ENCODE data around the gene PLIN3. TPM values are rescaled to one million over a fixed set of nuclear protein-coding genes. Genes with fewer than 3 reads are reported as not detected.
"Not testable (repeated sequence)": the region's sequence is repeated elsewhere in the genome, so short reads cannot be mapped to it uniquely, and the experiment has no call there.

PLIN3 gene
- total RNA-seq, 3 donors from 2014 or later, result 15.8 to 20.6 (median 19.8) TPM

DNA sequence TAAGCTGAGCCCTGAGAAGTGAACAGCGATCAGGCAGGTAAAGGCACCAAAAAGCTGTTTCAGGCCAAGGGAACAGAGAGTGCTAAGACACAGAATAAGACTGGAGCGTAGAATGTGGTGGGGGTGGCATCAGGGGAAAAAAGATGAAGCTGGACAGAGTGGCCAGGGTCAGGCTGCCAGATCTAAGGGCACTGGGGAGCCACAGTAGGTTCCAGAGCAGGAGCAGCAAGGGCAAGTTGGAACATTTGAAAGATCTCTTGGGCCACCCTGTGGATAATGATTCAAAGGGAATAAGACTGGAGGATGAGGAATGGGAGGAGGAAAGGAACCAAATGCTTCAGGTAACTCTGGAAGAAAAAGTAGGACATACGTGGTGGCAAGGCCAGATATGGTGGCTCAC lies 6.5 kb upstream of the PLIN3 start:
- no peak for ATAC-seq
- no peak overlapping the region for H3K4me3 Mint-ChIP-seq
- no peaks in the 10 kb centered on the region for H3K36me3 Mint-ChIP-seq (ENCODE audit: insufficient read depth)
- H3K9me3 Mint-ChIP-seq, result no peaks in the 10 kb centered on the region
- peaks cover 3% of the 10 kb centered on the region for H3K27me3 Mint-ChIP-seq (ENCODE audit: low read depth)
- DNase-seq, result no peak
- H3K4me1 Mint-ChIP-seq (ENCODE audit: low read depth), result peaks cover 12% of the 10 kb centered on the region

DNA sequence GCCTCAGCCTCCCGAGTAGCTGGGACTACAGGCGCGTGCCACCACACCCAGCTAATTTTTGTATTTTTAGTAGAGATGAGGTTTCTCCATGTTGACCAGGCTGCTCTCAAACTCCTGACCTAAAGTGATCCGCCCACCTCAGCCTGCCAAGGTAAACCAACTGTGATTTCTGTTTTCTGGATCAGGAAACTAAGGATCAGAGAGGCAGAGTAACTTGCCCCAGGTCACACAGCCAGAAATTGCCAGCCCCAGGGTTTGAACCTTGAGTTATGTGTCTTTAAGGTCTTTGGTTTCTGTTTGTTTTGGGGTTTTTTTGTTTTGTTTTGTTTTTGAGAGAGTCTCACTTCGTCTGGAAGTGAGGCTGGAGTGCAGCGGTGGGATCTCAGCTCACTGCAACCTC lies 4.2 kb upstream of the PLIN3 start:
- Mint-ChIP-seq H3K4me1 (ENCODE audit: low read depth) (peaks cover 15% of the 10 kb centered on the region), H3K36me3 (ENCODE audit: insufficient read depth) (no peaks in the 10 kb centered on the region), H3K4me3 (no peak overlapping the region), H3K27me3 (ENCODE audit: low read depth) (peaks cover 3% of the 10 kb centered on the region), H3K9me3 (no peaks in the 10 kb centered on the region)
- ATAC-seq (no peak), DNase-seq (no peak)

DNA sequence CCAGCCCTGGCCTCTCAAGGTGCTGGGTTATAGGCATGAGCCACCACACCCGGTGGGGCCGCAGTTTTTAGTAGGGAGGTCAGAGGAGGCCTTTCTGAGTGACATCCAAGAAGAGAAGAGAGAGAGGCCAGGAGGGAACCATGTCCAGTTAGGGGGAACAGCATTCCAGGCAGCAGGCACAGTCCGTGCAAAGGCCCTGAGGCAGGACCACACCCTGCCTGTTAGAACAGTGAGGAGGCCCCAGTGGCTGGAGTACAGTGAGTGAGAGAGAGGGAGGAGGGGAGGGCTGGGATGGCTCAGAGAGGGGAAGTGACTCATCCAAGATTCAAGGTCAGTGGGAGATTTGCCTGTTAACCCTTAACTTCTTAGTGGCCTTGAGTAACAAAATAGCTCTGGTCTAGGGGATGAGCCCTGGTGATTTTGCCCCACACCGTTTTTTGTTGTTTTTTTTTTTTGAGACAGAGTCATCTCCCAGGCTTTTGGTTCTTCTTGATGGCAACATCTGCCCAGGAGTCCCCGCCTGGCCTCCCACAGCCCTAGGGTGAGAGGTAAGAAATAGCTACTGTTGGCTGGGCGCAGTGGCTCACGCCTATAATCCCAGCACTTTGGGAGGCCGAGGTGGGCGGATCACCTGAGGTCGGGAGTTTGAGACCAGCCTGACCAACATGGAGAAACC lies 2.7 kb upstream of the PLIN3 start:
- Mint-ChIP-seq H3K36me3 (ENCODE audit: insufficient read depth) (no peaks in the 10 kb centered on the region), H3K4me1 (ENCODE audit: low read depth) (peaks cover 21% of the 10 kb centered on the region), H3K4me3 (no peak overlapping the region), H3K27me3 (ENCODE audit: low read depth) (peaks cover 3% of the 10 kb centered on the region), H3K9me3 (no peaks in the 10 kb centered on the region)
- DNase-seq (no peak), ATAC-seq (peak in 1 of 2 donors; percentile 16)

DNA sequence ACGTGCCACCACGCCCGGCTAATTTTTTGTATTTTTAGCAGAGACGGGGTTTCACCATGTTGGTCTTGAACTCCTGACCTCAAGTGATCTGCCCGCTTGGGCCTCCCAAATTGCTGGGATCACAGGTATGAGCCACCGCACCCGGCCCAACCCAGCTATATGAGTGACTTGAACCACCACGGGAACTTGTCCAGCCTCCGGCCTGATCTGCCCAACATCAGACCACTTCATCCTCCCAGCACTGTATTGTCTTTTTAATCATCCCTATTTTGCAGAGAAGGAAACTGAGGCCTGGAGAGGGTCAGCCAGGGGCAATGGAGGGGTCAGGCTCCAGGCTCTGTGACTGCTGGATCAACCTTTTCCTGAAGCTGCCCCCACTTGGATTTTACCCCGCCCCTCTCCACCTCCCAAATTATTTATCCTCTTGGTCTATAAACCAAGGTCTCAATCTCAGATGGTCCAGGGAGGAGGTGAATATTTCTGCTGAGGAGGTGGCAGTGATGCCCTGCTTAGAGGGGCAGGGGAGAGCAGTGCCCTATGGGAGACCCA lies 893 bp upstream of the PLIN3 start:
- DNase-seq (no peak), ATAC-seq (no peak)
- Mint-ChIP-seq H3K36me3 (ENCODE audit: insufficient read depth) (no peaks in the 10 kb centered on the region), H3K4me1 (ENCODE audit: low read depth) (peaks cover 21% of the 10 kb centered on the region), H3K4me3 (peak overlapping the region; percentile 82), H3K9me3 (no peaks in the 10 kb centered on the region), H3K27me3 (ENCODE audit: low read depth) (peaks cover 3% of the 10 kb centered on the region)

DNA sequence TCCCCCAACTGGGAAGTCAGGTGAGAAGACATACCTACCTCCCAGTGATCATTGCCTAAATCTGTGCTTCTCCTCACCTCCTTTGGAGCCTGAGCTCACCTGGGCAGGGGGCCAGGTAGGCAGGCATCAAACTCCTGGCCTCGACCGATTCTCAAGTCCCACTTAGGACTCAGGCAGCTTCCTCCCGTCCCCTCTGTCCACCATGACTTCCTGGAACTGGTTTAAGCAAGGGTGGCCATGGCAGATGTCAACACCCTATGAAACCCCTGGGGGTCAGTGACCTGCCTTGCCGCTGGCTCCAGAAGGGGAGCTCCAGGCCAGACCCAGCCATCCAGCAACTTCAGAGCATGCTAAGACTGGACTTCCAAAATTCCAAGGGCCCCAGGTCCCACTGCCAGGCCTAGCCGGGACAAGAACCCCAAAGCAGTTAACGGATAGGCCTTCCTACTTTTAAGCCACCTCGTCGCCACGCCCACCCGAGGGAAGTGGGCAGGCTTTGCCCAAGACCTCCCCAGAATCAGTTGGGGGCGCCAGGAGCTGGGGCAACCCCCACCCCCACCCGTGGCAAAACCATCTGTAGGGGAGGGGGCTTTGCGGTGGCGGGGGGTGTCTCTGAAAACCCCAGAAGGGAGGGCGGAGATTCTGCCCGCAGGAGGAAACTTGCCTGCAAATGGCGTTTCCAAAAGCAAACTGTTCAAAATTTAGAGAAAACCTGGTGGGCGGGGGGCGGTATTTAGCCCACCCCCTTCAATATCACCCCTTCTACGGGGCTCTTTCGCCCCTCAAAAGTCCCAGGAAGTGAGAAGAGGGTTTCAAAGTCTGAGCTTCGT lies 657 bp downstream of the PLIN3 start:
- Mint-ChIP-seq H3K4me1 (ENCODE audit: low read depth) (peaks cover 16% of the 10 kb centered on the region), H3K4me3 (peak overlapping the region; percentile 82), H3K36me3 (ENCODE audit: insufficient read depth) (no peaks in the 10 kb centered on the region), H3K27me3 (ENCODE audit: low read depth) (no peaks in the 10 kb centered on the region), H3K9me3 (no peaks in the 10 kb centered on the region)
- peak; percentile 57 for DNase-seq
- no peak for ATAC-seq

DNA sequence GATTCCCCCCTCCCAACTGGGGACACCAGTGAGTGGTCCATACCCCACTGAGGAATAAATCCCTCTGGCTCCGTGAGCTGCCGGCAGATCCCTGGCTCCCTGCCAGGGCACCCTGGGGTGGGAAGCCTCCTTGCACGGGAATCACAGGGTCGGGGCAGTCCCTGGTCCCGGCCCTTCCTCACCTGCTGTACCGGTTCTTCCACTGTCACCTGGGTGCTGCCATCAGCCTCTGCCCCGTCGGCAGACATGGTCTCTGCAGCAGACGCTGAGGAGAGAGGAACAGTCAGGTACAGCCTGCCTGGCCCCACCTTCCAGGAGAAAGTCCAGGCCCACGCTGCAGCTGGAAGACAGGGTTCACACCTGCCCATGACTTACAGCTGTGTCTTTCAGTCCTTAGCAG lies 6.3 kb downstream of the PLIN3 start:
- no peaks in the 10 kb centered on the region for H3K36me3 Mint-ChIP-seq (ENCODE audit: insufficient read depth)
- DNase-seq (no peak), ATAC-seq (no peak)
- H3K27me3 Mint-ChIP-seq (ENCODE audit: low read depth), result no peaks in the 10 kb centered on the region
- no peaks in the 10 kb centered on the region for H3K9me3 Mint-ChIP-seq
- no peak overlapping the region for H3K4me3 Mint-ChIP-seq
- no peaks in the 10 kb centered on the region for H3K4me1 Mint-ChIP-seq (ENCODE audit: low read depth)

DNA sequence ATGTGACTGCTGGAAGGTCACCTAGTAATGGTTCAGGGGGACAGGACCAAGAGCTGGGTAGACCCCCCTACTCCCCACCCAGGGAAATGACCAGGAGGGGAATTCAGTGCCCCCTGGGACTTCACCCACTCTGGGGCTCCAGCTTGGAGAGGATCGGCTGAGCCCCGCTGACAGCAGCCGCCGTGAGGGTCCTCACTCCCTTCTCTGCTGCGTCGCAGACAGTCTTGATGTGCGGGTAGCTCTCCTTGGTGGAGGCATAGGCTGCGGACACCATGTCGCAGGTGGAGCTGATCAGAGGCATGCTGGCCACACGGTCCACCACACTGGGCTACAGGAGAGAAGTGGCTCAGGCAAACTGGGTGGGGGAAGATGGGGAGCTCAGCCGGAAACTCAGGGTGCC lies 7.8 kb downstream of the PLIN3 start:
- ATAC-seq, result no peak
- no peak overlapping the region for H3K4me3 Mint-ChIP-seq
- H3K9me3 Mint-ChIP-seq, result no peaks in the 10 kb centered on the region
- H3K36me3 Mint-ChIP-seq (ENCODE audit: insufficient read depth), result no peaks in the 10 kb centered on the region
- H3K27me3 Mint-ChIP-seq (ENCODE audit: low read depth), result no peaks in the 10 kb centered on the region
- H3K4me1 Mint-ChIP-seq (ENCODE audit: low read depth), result no peaks in the 10 kb centered on the region
- no peak for DNase-seq

DNA sequence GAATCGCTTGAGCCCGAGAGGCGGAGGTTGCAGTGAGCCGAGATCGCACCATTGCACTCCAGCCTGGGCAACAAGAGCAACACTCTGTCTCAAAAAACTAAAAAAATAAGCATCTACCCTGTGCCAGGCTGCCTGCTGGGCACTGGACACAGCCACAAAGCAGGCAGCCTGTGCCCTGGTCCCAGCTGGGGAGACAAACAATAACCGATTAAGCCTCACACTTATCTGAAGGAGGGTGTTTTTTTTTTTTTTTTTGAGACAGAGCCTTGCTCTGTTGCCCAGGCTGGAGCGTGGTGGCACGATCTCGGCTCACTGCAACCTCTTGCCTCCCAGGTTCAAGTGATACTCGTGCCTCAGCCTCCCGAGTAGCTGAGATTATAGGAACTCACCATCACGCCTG lies 11.0 kb downstream of the PLIN3 start:
- ATAC-seq; H3K9me3 Mint-ChIP-seq; DNase-seq; H3K27me3 Mint-ChIP-seq (ENCODE audit: low read depth); H3K4me3 Mint-ChIP-seq; H3K4me1 Mint-ChIP-seq (ENCODE audit: low read depth); H3K36me3 Mint-ChIP-seq (ENCODE audit: insufficient read depth): not testable (repeated sequence)

DNA sequence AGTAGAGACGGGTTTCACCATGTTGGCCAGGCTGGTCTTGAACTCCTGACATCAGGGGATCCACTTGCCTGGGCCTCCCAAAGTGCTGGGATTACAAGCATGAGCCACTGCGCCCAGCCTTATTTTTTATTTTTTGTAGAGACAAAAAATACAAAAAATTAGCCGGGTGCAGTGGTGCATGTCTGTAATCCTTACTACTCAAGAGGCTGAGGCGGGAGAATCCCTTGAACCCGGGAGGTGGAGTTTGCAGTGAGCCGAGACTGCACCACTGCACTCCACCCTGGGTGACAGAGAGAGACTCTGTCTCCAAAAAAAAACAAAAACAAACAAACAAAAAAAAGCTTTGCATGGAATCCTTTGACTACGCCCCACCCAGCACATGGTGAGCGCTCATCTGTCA lies 14.0 kb downstream of the PLIN3 start:
- not testable (repeated sequence) for H3K4me1 Mint-ChIP-seq (ENCODE audit: low read depth)

DNA sequence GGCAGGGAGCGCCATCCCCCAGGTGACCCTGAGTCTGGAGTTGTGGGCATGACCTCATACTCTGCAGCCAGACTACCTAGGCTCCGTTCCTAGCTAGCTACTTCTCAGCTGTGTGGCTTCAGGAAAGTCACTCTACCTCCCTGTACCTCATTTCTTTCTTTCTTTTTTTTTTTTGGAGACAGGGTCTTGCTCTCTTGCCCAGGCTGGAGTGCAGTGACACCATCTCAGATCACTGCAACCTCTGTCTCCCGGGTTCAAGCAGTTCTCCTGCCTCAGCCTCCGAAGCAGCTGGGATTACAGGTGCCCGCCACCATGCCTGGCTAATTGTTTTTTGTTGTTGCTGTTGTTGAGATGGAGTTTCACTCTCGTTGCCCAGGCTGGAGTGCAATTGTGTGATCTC lies 15.0 kb downstream of the PLIN3 start:
- Mint-ChIP-seq H3K9me3 (no peaks in the 10 kb centered on the region), H3K27me3 (ENCODE audit: low read depth) (no peaks in the 10 kb centered on the region), H3K36me3 (ENCODE audit: insufficient read depth) (peaks cover 2% of the 10 kb centered on the region), H3K4me1 (ENCODE audit: low read depth) (peaks cover 3% of the 10 kb centered on the region), H3K4me3 (no peak overlapping the region)
- ATAC-seq (no peak), DNase-seq (no peak)

More for the DNA sequence above, 14.0 kb downstream of the PLIN3 start:
- not testable (repeated sequence) for DNase-seq; ATAC-seq; H3K4me3 Mint-ChIP-seq; H3K27me3 Mint-ChIP-seq (ENCODE audit: low read depth); H3K9me3 Mint-ChIP-seq; H3K36me3 Mint-ChIP-seq (ENCODE audit: insufficient read depth)

DNA sequence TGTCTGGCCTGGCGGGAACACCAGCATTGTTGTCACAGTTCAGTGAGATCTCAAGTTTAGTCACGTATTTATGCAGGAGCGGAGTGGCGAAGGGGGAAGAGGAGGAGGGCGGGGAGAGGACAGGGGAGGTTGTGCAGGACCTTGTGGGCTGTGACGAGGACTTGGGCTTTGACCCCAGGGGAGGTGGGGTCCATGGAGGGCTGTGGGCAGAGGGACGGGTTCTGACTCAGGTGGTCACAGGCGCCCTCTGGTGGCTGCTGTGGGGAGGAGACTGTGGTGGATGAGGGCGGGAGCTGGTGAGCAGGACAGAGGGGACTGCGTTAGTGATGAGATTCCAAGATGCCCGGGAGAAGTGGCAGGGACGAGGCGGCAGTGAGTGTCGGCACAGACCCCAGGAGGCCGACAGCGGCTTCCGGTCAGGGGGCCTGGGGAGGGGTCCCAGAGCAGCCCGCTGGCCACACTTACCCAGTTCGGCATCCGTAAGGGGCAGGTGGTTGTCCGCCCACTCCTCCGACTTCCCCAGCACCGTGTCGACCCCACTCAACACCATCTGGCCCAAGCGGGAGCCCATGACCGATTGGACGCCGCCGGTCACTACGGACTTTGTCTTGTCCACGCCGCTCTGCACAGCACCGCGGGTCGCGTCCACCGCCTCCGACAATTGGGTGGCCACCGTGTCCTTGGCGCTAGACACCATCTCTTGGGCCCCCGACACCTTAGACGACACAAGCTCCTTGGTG lies 15.7 kb downstream of the PLIN3 start:
- ATAC-seq (peak; percentile 94 to 96), DNase-seq (peak; percentile 79)
- H3K9me3 Mint-ChIP-seq, result no peaks in the 10 kb centered on the region
- no peak overlapping the region for H3K4me3 Mint-ChIP-seq
- H3K36me3 Mint-ChIP-seq (ENCODE audit: insufficient read depth), result peaks cover 2% of the 10 kb centered on the region
- peaks cover 3% of the 10 kb centered on the region for H3K4me1 Mint-ChIP-seq (ENCODE audit: low read depth)
- no peaks in the 10 kb centered on the region for H3K27me3 Mint-ChIP-seq (ENCODE audit: low read depth)

DNA sequence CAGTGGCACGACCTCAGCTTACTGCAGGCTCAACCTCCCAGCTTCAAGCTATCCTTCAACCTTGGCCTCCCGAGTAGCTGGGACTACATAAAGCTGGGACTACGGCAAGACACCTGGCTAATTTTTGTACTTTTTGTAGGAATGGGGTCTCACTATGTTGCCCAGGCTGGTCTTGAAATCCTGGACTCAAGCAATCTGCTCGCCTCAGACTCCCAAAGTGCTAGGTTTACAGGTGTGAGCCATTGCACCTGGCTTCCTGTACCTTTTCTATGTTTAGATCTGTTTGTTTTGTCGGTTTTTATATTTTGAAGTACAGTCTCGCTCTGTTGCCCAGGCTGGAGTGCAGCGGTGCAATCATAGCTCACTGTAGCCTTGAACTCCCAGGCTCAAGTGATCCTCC lies 18.4 kb downstream of the PLIN3 start:
- no peak overlapping the region for H3K4me3 Mint-ChIP-seq
- no peak for ATAC-seq
- H3K36me3 Mint-ChIP-seq (ENCODE audit: insufficient read depth), result peaks cover 2% of the 10 kb centered on the region
- H3K4me1 Mint-ChIP-seq (ENCODE audit: low read depth), result peaks cover 3% of the 10 kb centered on the region
- H3K27me3 Mint-ChIP-seq (ENCODE audit: low read depth), result no peaks in the 10 kb centered on the region
- no peak for DNase-seq
- H3K9me3 Mint-ChIP-seq, result no peaks in the 10 kb centered on the region

DNA sequence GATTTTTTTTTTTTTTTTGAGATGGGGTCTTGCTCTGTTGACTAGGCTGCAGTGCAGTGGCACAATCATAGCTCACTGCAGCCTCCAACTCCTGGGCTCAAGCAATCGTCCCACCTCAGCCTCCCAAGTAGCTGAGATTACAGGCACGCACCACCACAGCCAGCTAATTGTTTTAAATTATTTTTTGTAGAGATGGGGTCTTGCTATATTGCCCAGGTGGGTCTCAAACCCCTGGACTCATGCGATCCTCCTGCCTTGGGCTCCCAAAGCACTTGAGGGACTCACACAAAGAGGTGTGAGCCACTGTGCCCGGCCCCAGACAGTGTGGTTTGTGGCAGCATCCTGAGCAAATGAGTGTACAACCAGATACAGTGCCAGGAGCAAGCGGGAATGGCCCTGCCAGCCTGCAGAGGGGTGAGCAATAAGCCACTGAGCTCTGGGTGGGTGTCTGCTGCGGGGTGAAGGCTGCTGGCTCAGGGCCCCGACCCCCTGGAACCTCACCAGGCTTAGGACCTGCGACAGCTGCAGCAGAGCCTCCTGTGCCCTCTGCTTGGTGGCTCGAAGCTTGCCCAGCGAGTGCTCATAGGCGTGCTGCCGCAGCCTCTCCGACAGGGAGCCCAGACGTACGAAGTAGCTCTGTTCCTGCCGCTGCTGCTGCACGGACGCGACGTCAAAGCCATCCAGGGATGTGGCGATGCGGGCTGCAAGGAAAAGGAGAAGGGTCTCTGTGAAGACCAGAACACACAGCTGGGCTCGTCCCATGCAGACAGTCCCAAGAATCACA lies 20.1 kb downstream of the PLIN3 start:
- DNase-seq (no peak), ATAC-seq (no peak)
- Mint-ChIP-seq H3K9me3 (no peaks in the 10 kb centered on the region), H3K27me3 (ENCODE audit: low read depth) (no peaks in the 10 kb centered on the region), H3K4me3 (no peak overlapping the region), H3K4me1 (ENCODE audit: low read depth) (peaks cover 3% of the 10 kb centered on the region), H3K36me3 (ENCODE audit: insufficient read depth) (peaks cover 2% of the 10 kb centered on the region)

DNA sequence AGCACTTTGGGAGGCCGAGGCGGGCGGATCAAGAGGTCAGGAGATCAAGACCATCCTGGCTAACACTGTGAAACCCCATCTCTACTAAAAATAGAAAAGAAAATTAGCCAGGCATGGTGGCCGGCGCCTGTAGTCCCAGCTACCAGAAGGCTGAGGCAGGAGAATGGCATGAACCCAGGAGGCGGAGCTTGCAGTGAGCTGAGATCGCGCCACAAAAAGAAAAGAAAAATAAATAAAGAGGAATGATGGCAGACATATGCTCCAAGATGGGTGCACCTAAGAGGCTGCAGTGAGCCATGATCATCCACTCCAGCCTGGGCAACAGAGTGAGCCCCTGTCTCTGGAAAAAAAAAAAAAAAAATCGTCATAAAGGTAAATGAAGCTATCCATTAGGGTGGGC lies 21.5 kb downstream of the PLIN3 start:
- not testable (repeated sequence) for ATAC-seq; H3K4me3 Mint-ChIP-seq; DNase-seq; H3K36me3 Mint-ChIP-seq (ENCODE audit: insufficient read depth); H3K4me1 Mint-ChIP-seq (ENCODE audit: low read depth); H3K9me3 Mint-ChIP-seq; H3K27me3 Mint-ChIP-seq (ENCODE audit: low read depth)
